Measurements from ENCODE around the gene GNB5.
"Not testable (repeated sequence)": the region's sequence is repeated elsewhere in the genome, so short reads cannot be mapped to it uniquely, and the experiment has no call there.

GNB5 gene

DNA sequence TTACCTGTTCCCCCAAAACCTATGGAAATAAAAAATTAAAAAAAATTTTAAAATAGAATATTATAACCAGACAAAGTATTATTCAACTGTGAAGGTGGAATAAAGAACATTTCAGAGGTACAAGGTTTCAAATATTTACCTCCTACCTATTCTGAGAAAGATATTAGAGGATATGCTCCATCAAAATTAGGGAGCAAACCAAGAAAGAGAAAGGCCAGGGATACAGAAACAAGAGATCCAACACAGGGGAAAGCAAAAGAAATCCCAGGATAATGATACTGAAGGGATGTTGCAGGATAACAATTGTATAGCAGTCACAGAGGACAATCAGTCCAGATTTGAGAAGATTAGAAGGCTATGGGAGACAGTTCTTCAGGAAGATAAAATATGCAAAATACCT lies 101.0 kb downstream of the GNB5 start:
- no peak for DNase-seq

DNA sequence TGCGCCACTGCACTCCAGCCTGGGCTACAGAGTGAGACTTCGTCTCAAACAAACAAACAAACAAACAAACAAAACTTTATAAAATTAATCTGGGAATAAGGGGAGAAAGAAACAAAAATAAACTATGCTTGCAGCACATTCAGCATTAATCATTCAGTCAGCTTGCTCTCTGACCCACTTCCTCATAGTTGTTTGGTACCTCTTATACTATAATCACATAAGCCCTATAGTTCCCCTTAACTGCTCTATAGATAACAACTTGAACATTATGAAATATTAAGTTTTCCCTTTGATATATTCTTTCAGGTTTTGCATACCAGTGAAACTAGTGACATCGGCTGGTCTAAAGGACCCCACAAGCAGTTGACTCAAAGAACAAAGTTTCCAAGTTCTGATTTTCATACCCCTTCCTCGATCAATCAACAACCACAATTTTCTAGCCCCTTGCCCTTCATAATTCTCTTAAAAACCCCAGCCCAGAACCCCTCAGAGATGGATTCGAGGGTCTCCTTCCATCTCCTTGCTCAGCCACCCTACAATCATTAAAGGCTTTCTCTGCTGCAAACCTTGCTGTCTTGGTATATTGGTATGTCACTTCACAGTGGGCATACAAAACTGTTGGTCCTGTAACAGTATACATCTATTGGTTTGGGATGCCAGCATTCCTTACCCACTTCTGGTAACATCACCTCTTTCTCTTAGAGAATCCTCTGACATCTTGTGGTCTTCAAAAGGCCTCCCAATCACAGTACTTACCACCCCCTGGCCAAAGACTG lies 105.0 kb downstream of the GNB5 start:
- DNase-seq = no peak

DNA sequence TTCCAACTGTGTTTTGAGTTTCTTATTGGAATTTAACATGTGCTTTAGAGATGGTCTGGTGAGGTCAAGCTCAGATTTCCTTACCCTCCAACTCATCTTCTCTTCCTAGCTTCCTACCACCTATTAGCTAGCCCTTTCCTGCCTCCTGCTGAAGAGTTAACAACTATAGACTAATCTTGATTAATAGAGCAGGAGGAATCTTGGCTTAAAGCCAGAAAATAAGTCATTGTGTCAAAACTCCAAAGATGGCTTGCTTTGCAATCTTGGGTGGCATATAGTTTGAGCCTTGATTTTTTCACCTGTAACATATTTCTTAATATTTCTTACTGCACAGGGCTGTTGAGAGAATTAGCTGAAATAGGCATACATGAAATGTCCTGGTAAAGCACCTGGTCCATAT lies 105.9 kb downstream of the GNB5 start:
- DNase-seq = no peak

DNA sequence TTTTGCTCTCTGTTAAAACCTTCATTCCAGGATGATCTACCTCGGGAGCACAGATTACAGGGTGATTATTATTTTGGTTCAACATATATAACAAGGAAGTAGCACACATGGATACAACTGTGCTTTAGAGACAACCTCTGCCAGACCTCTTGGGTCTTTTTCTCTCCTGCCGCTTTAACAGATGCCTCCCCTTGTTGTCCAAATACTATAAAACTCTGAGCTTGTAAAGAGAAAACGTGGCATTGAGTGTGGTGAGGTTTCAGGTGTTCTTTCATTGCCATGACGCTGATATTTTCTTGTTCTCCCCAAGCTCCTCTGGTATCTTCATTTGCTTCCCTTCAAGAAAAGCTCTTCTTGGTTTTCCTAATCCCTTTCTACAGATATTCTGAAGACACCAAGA lies 107.6 kb downstream of the GNB5 start:
- DNase-seq = no peak

DNA sequence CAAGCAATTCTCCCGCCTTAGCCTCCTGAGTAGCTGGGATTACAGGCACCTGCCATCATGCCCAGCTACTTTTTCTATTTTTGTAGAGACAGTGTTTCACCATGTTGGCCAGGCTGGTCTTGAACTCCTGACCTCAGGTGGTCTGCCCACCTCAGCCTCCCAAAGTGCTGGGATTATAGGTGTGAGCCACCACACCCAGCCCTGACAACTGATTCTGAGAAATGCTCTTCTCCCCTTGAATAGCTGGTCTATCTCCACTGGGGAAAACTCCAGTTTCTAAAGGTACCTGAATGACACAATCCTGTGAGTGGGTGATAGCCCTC lies 108.2 kb downstream of the GNB5 start:
- DNase-seq = not testable (repeated sequence)

DNA sequence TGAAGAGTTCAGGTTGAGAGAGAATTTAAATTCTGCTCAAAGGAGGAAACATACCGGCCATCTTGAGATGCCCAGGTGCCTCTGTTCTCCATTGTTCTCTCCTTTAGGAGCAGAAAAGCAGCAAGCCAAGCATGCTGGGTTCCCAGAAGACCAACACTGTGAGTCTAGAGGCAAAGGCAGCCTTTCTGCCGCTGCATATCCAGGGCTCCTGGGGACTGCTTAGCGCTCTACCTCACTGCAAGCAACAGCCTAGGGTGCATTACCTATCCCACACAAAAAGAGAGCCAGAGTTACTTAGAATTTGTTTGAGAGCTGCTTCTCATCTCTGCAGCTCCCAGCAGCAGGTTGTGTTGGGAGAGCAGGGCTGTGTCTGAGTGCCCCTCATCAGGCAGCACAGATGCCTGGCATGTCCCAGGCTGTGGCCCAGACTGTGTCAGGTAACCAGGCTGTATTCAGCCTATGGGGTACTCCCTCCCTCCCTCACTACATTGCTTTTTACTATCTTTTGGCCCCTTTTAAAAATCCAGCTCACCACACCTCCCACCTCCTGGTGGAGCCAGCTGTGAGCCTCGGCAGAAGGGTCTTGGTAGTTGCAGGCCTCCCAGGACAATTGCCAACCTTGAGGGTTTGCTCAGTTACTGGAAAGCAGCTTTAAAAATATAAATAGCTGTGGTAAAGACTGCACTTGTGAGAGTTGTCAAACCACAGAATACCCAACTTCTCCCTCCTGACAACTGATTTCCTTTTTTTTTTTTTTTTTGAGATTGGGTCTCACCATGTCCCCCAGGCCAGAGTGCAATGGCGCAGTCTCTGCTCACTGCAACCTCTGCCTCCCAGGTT lies 108.8 kb downstream of the GNB5 start:
- no peak for DNase-seq

DNA sequence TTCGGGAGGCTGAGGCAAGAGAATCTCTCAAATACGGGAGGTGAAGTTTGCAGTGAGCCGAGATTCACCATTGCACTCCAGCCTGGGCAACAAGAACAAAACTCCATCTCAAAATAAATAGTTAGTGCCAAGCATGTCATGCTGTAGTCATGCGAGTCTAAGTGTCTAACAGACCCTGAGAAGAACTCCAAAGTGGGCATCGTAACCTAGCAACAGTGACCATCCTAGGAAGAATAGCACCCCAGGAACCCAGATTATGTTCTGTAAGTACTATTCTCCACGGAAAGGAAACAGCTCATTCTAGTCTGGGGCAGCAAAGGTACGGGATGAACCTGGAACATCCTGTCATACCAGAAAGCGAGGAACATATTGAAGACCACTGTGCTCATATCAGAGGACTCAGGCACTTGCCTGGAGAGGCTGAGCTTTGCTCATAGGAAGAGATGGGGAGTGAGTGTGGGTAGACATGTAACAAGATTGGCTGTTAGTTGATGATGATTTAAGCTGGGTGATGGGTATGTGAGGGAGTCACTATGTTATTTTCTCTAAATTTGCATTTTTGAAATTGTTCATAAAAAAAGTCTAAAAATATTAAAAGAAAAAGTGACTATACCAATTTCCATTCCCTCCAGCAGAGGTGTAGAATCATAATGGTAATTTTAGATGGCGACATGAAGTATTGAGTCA lies 110.3 kb downstream of the GNB5 start:
- DNase-seq = no peak

DNA sequence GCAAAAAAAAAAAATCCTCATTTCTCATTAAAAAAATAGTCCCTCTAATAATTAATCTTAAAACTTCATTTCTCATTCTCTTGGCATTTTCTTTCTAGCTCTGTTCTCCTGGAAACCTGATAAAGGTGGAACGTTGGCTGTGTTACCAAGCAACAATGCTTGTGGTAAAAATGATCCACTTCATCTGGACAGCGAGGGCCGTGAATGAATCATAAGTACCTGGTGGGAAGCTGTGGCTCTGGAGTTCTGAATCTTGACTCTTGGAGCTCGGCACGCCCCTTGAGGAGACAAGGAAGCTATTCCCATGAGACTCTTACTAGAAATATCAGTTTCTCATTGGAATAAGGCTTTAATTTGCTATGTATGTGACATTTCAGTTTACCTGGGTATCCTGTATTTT lies 111.2 kb downstream of the GNB5 start:
- no peak for DNase-seq

DNA sequence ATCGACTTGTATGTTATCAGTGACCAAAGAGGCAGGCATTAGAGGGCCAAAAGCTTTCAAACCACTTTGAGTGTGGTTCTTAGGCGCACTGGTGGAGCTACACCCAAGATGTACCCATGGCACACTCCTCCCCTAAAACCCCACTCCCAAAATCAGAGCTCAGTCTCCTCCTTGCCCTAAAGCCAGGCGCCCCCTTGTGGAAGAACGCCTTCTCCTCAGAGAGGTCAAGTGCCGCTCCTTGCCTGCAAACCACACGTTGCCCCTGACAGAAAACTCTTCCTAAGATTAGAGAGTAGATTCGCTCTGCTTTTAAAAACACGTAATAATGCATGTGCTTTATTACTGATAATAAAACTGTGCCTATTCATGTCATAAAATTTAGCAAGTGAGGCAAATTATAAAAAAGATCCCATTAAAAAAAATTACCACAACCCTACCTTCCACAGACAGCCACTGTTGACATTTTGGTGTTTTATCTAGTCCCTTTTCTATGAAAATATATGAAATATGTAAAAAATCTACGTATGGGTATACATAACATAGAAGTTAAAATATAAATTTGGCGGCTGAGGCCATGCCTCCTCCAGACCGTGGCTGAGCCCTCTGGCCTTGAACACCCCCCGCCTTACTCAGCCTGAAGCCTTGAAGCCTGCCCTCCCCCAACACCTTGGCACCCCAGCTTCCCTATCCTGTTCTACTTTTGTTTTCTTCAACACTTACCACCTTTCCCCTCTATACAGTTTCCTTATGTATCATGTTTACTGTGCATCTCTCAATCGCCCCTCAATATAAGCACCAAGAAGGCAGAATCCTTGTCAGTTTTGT lies 112.1 kb downstream of the GNB5 start:
- peak; percentile 67 for DNase-seq

DNA sequence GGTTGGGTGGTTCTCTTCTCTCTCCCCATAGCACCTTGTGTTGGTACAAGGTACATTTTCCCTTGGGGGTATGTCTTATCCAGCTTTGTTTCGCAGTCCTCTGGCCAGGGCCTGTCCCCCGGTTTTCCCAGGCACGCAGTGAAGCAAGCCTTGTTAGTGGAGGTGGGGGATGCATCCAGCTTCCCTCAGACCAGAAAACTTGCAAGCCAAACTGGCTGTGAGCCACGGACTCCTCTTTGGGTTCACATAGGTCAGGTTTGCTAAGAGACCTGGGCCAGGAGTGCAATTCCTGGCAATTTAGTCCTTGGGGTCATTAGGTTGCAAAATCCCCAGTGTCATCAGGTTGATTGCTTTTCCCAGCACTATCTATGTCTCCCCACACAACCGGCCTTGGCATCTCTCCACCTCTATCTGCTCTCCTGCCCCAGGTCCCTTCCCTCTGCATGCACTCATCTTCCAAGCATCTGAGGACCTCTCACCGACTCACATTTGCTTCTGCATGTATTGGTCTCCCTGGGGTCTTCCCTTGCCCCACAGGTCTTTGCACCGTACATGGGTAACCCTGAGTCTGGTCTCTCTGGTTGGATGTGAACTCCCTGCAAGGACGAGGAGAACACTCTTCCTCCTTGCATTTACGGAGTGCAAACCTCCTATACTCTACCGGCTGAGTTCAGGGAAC lies 112.9 kb downstream of the GNB5 start:
- DNase-seq = no peak

DNA sequence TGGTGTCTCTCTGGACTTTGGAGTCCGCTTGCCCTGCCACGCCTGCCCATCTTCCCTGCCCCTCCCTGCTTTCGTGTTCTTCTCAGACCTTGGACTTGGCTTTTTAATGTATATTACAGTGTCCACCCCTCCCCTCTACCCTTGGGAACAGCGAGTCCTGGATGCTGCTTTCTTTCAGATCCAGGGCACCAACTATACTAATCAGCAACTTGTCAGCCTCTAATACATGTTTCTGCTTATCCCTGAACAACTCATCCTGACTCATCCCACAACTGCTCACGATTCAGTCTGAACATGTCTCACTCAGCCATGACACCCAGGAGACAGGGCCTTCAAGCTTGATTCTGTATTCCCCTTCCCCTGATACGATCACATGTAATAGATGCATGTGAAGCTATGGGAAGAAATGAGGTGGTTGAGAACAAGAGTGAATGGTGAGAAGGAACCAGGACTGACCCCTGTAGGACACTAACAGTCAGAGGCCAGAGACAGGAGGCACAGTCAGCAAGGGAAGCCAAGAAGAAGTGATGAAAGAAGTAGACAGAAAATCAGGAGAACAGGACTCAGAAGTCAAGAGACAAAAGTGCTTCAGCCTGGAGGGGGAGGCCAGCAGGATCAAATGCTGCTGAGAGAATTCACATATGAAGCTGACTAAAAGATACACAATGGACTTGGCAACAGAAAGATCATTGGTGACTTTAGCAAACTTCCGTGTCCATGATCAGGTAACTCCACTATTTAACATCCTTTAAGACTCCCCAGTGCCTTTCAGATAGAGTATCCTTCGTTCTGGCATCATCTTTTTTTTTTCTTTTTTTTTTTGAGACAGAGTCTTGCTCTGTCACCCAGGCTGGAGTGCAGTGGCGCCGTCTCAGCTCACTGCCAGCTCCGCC lies 114.1 kb downstream of the GNB5 start:
- peak; percentile 88 for DNase-seq

DNA sequence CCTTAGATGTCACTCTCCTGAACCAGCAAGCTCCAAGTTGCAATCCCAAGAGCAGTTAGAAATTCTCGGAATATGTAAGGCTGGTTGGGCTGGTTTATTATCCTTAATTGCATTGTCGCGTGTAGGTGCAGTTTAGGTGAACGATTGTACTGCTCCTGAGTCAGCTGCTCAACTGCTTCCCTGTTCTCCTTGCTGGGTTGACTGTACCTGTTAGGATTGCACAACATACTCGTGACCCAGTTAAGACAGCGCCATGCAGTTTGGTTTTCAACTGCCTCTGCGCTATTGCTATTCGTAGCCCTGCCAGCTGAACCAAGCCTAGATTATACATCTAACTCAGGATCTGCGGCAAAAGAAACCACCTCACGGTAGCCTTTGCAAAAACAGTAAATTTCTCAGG lies 119.6 kb downstream of the GNB5 start:
- no peak for DNase-seq

DNA sequence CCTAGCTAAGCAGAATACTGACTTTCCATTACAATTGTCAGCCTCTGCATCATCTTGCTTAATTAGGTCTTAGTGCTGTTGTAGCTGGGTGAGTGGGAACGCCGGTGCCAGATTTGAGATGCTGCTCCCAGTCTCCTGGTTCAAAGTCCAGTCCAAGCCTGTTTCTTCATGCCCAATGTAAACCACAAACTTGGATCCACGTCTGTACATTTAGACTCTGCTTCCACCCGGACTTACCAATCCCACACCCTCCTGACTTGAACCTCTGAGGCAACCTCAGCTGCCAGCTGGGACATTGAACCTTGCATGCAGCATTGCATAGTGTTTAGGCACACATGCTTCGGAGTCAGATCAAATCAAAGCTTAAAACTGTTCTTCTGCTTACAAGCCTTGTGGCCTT lies 121.6 kb downstream of the GNB5 start:
- no peak for DNase-seq

DNA sequence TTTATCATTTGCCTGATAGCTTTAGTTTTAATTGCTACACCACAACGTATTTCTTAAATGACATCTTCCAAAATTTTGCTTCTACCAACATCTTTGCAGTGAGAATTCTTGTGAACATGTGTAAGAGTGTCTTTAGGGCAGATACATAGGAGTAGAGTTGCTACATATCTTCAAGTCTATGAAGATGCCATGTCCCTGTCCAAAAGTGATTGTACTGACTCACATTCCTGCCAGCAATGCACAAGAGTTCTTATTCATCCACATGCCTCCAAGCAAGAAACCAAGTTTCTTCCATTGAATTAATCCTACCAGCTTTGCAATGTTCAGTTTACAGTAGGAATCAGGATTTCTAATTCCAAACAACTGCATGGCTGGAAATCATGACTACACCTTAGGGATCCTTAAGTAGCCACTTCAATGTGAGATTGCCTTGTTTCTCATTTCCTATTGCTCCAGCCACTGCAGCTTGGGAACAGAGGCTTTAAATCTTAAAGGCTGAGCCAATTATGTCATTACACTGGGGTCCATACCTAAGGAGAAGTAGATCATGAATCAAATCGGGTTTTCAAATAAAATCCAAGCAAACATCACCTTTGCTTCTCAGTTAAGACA lies 123.1 kb downstream of the GNB5 start:
- DNase-seq = no peak

DNA sequence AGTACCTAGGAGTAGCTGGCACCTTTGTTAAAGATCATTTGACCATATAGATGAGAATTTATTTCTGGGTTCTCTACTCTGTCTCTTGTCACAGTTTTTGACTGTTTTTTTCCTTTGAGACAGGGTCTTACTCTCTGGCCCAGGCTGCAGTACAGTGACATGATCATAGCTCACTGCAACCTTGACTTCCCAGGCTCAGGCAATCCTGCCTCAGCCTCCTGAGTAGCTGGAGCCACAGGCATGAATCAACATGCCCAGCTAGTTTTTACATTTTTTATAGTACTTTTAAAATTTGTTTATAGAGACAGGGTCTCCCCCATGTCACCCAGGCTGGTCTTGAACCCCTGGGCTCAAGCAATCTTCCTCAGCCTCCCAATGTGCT lies 123.7 kb downstream of the GNB5 start:
- DNase-seq = no peak

DNA sequence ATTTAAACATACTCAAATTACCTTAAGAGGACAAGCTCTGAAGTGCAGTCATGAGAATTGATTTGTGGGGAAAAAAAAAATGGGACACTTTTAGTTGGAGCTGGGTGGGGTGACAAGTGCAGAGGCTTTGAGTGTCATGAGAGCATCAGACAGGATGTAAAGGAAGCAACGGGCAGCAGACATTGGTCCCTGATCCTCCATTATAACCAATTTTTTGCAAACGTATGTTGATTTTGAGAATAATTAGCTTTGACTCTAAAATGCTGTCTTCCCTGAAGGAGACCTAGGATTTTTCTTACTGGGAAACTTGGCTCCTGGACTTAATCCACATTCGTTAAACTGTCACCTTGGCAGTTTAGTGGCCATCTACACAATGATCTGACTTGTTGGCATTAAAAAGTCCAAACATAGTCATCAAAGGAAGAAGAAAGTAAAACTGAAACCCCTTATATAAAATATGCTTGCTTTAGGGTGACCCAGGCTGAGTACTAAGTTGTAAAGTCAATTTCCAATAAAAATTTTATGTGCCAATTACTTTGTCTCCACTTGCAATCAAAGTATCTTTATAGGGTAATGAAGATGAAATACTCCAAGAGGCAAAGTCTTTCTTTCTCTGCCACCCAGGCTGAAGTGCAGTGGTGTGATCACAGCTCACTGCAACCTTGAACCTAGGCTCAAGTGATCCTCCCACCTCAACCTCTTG lies 124.2 kb downstream of the GNB5 start:
- DNase-seq = no peak

Data from fibroblast of skin of back (primary cell).